ENCODE measurements around the gene FYN. TPM values are rescaled to one million over a fixed set of nuclear protein-coding genes. Genes with fewer than 3 reads are reported as not detected.
"Not testable (repeated sequence)": the region's sequence is repeated elsewhere in the genome, so short reads cannot be mapped to it uniquely, and the experiment has no call there.

FYN gene
- total RNA-seq, 4 donors from 2014 or later = 143 to 219 (median 165) TPM

GRCh38 chr6:111639266-111639665, 234.0 kb downstream of the FYN start:
- Histone ChIP-seq H3K9me3 (no peaks in the 10 kb centered on the region), H3K4me3 (no peak overlapping the region), H3K27me3 (no peaks in the 10 kb centered on the region), H3K27ac (no peak overlapping the region), H3K36me3 (no peaks in the 10 kb centered on the region), H3K4me1 (no peaks in the 10 kb centered on the region)
- DNase-seq (ENCODE audit: low spot score in 2 of 2) = no peak
- TF ChIP-seq POLR2A (IDR thresholded peaks at IDR 0.05) (no peak), CTCF (IDR thresholded peaks at IDR 0.05) (no peak), EP300 (IDR thresholded peaks at IDR 0.05) (no peak)

- H3K27ac ChIP-seq = not testable (repeated sequence)
Measured at GRCh38 chr6:111634981-111635380, 238.3 kb downstream of the FYN start.

GRCh38 chr6:111633822-111634221, 239.4 kb downstream of the FYN start:
- Histone ChIP-seq H3K4me3 (no peak overlapping the region), H3K27ac (no peak overlapping the region), H3K36me3 (no peaks in the 10 kb centered on the region), H3K9me3 (peaks cover 0 to 9% (median 0%) of the 10 kb centered on the region in 4 donors), H3K27me3 (no peaks in the 10 kb centered on the region), H3K4me1 (no peaks in the 10 kb centered on the region)
- WGBS, 2 donors = 35 to 56% methylated on average over 1 of the region's 1 CpG
- TF ChIP-seq POLR2A (IDR thresholded peaks at IDR 0.05) = no peak
- TF ChIP-seq CTCF (IDR thresholded peaks at IDR 0.05) = no peak
- no peak for TF ChIP-seq EP300 (IDR thresholded peaks at IDR 0.05)
- no peak for DNase-seq (ENCODE audit: low spot score in 2 of 2)

More at GRCh38 chr6:111634981-111635380, 238.3 kb downstream of the FYN start:
- not testable (repeated sequence) for H3K4me3 ChIP-seq; H3K36me3 ChIP-seq; H3K9me3 ChIP-seq; DNase-seq (ENCODE audit: low spot score in 2 of 2); H3K27me3 ChIP-seq; H3K4me1 ChIP-seq
- WGBS, 2 donors = 81 to 95% methylated on average over 1 of the region's 1 CpG

- H3K4me1 ChIP-seq = peaks cover 0 to 6% (median 0%) of the 10 kb centered on the region in 4 donors
- WGBS, 2 donors = 88 to 93% methylated on average over 4 of the region's 4 CpGs
- DNase-seq (ENCODE audit: low spot score in 2 of 2) = no peak
- peaks cover 0 to 9% (median 0%) of the 10 kb centered on the region in 4 donors for H3K9me3 ChIP-seq
- no peaks in the 10 kb centered on the region for H3K36me3 ChIP-seq
- H3K27ac ChIP-seq = no peak overlapping the region
- no peaks in the 10 kb centered on the region for H3K27me3 ChIP-seq
- no peak for TF ChIP-seq EP300 (IDR thresholded peaks at IDR 0.05)
- TF ChIP-seq POLR2A (IDR thresholded peaks at IDR 0.05) = no peak
- TF ChIP-seq CTCF (IDR thresholded peaks at IDR 0.05) = no peak
- no peak overlapping the region for H3K4me3 ChIP-seq
Measured at GRCh38 chr6:111632468-111633247, 240.6 kb downstream of the FYN start.

- TF ChIP-seq EP300 (IDR thresholded peaks at IDR 0.05) = no peak
- no peak for TF ChIP-seq POLR2A (IDR thresholded peaks at IDR 0.05)
- no peak for TF ChIP-seq CTCF (IDR thresholded peaks at IDR 0.05)
- no peak for DNase-seq (ENCODE audit: low spot score in 2 of 2)
- Histone ChIP-seq H3K9me3 (peaks cover 0 to 9% (median 0%) of the 10 kb centered on the region in 4 donors), H3K36me3 (no peaks in the 10 kb centered on the region), H3K27ac (no peak overlapping the region), H3K4me3 (no peak overlapping the region), H3K27me3 (no peaks in the 10 kb centered on the region), H3K4me1 (peaks cover 0 to 13% (median 0%) of the 10 kb centered on the region in 4 donors)
- WGBS, 2 donors = 56 to 66% methylated on average over 8 of the region's 8 CpGs
Measured at GRCh38 chr6:111631903-111632460, 241.3 kb downstream of the FYN start.

All from tibial nerve (tissue), 4 donors.